ENCODE measurements around the gene ACOT8. TPM values are rescaled to one million over a fixed set of nuclear protein-coding genes. Genes with fewer than 3 reads are reported as not detected.

ACOT8 gene
- total and polyA plus RNA-seq, 10 of the 15 experiments (the other 5 are each of a cell fraction or from before 2014, with no cell fraction given), result 5.1 to 47.9 (median 31.8) TPM

DNA sequence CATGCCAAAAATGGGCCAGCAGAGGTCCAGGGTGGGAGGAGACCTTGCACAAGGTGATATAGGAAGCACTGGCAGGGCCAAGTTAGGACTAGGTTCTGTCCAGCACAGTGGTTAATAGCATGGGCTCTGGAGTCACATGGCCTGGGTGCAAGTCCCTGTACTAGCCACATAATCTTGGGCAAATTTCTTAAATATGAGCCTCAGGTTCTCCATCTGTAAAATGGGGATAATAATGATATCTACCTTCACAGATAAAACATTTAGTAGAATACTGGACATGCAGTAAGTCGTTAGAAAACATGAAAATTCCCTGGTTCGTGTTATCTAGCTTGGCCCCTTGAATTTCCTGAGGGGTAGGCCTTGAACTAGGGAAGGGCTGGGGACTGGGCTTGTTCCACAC lies 40.1 kb upstream of the ACOT8 start:
- RAD21 ChIA-PET (ENCODE audit: unreplicated experiment), result no interaction called here
- ATAC-seq (no peak), DNase-seq (ENCODE audit: low read depth, low spot score) (no peak), FAIRE-seq (no peak)
- H3K27ac ChIP-seq (ENCODE audit: control insufficient read depth, insufficient read depth), result no peak overlapping the region
- WGBS (ENCODE audit: insufficient coverage, insufficient replicate concordance, low lambda C conversion rate, missing lambda C conversion rate), result 76% methylated on average over 2 of the region's 2 CpGs
- TF ChIP-seq PML (IDR thresholded peaks at IDR 0.05; ENCODE audit: low read length), result no peak
- TF ChIP-seq, protein P1, sequence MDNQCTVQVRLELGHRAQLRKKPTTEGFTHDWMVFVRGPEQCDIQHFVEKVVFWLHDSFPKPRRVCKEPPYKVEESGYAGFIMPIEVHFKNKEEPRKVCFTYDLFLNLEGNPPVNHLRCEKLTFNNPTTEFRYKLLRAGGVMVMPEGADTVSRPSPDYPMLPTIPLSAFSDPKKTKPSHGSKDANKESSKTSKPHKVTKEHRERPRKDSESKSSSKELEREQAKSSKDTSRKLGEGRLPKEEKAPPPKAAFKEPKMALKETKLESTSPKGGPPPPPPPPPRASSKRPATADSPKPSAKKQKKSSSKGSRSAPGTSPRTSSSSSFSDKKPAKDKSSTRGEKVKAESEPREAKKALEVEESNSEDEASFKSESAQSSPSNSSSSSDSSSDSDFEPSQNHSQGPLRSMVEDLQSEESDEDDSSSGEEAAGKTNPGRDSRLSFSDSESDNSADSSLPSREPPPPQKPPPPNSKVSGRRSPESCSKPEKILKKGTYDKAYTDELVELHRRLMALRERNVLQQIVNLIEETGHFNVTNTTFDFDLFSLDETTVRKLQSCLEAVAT (IDR thresholded peaks at IDR 0.05), result no peak
- no peak for TF ChIP-seq ZSCAN29 (IDR thresholded peaks at IDR 0.05)
- no peak for TF ChIP-seq MXI1 (IDR thresholded peaks at IDR 0.05; ENCODE audit: low read depth, low read length)
- TF ChIP-seq NR2F1 (conservative IDR thresholded peaks at IDR 0.05), result no peak
- TF ChIP-seq MYB (IDR thresholded peaks at IDR 0.05; ENCODE audit: borderline replicate concordance, low read depth, low read length), result no peak
- no peak for TF ChIP-seq CBFB (IDR thresholded peaks at IDR 0.05; ENCODE audit: low read depth)
- no peak for TF ChIP-seq EP300 (IDR thresholded peaks at IDR 0.05; ENCODE audit: borderline replicate concordance in 1 of 2, control insufficient read depth in 1 of 2, low read depth in 2 of 2, low read length in 2 of 2)
- no peak for TF ChIP-seq MTA3 (IDR thresholded peaks at IDR 0.05; ENCODE audit: borderline replicate concordance, low read length)
- TF ChIP-seq ELK1 (IDR thresholded peaks at IDR 0.05; ENCODE audit: low read depth, low read length), result no peak
- TF ChIP-seq IRF3 (IDR thresholded peaks at IDR 0.05), result no peak
- TF ChIP-seq RCOR1 (conservative IDR thresholded peaks at IDR 0.05; ENCODE audit: low read depth, low read length), result no peak
- no peak for TF ChIP-seq ZBTB11 (CRISPR knock-in tag; IDR thresholded peaks at IDR 0.05)
- no peak for TF ChIP-seq WRNIP1 (IDR thresholded peaks at IDR 0.05; ENCODE audit: borderline replicate concordance, low read depth, low read length)
- no peak for TF ChIP-seq CEBPB (IDR thresholded peaks at IDR 0.05; ENCODE audit: borderline replicate concordance in 1 of 2, low read depth in 2 of 2, low read length in 2 of 2)
- H3K4me2 ChIP-seq (ENCODE audit: control insufficient read depth, insufficient read depth), result no peak overlapping the region
- SMC1A ChIA-PET (ENCODE audit: uncharacterized antibody, unreplicated experiment), result no interaction called here
- intact Hi-C loops (cut with micrococcal nuclease; ENCODE audit: unreplicated experiment) (no loop called here), in situ Hi-C loops (cut with MboI) (no loop called here)
- no TSS peak for BruUV-seq (replicated peaks)
- no peaks in the 10 kb centered on the region for H4K20me1 ChIP-seq (ENCODE audit: control insufficient read depth, insufficient read depth)
- peaks cover 9% of the 10 kb centered on the region for H3K4me1 ChIP-seq (ENCODE audit: control insufficient read depth, insufficient read depth, low read length)
- H3K4me3 ChIP-seq, result no peak overlapping the region
- H3K9me3 ChIP-seq (replicated peaks; ENCODE audit: control insufficient read depth, insufficient read depth, low read length), result no peaks in the 10 kb centered on the region
- H3K79me2 ChIP-seq (ENCODE audit: control insufficient read depth, insufficient read depth, low read length), result no peaks in the 10 kb centered on the region
- no peak overlapping the region for H2AFZ ChIP-seq (ENCODE audit: control insufficient read depth, low read depth, low read length)
- no peak overlapping the region for H3K9ac ChIP-seq (ENCODE audit: control insufficient read depth, insufficient read depth, low read length)
- CTCF ChIA-PET, result no interaction called here
- POLR2A ChIA-PET, result interaction anchor here (1.1 kb wide), 1 partner anchor 13 kb away, joined by 3 read pairs; no protein-coding TSS in a partner anchor
- H3K36me3 ChIP-seq (ENCODE audit: control insufficient read depth in 2 of 2, insufficient read depth in 2 of 2, low read length in 1 of 2), result peaks cover 0 to 4% of the 10 kb centered on the region in 2 experiments; a peak in 2 of 4 replicates
- H3K27me3 ChIP-seq (replicated peaks in 1 of 2; ENCODE audit: control insufficient read depth in 2 of 2, insufficient read depth in 2 of 2, low read length in 1 of 2), result no peaks in the 10 kb centered on the region

Data from GM12878 (cell line).